KBM-7 (cell line): Measurements from ENCODE around the gene BEAN1.

ENCODE experiments used
- DNase-seq: peaks from one replicate; pipeline ENCODE4 v3.0.0-alpha.2; 2015
- in situ Hi-C: fragments of 300-500 bp; cut with MboI; formaldehyde crosslinking; loops from 2 replicates; pipeline ENCODE4 v1.14.3; 2020; ENCODE audit warnings: low sequenced_read_pairs, low pct_unique_long_range_greater_than_20kb, mixed read lengths

The BEAN1 gene, protein sequence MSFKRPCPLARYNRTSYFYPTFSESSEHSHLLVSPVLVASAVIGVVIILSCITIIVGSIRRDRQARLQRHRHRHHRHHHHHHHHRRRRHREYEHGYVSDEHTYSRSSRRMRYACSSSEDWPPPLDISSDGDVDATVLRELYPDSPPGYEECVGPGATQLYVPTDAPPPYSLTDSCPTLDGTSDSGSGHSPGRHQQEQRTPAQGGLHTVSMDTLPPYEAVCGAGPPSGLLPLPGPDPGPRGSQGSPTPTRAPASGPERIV

DNA sequence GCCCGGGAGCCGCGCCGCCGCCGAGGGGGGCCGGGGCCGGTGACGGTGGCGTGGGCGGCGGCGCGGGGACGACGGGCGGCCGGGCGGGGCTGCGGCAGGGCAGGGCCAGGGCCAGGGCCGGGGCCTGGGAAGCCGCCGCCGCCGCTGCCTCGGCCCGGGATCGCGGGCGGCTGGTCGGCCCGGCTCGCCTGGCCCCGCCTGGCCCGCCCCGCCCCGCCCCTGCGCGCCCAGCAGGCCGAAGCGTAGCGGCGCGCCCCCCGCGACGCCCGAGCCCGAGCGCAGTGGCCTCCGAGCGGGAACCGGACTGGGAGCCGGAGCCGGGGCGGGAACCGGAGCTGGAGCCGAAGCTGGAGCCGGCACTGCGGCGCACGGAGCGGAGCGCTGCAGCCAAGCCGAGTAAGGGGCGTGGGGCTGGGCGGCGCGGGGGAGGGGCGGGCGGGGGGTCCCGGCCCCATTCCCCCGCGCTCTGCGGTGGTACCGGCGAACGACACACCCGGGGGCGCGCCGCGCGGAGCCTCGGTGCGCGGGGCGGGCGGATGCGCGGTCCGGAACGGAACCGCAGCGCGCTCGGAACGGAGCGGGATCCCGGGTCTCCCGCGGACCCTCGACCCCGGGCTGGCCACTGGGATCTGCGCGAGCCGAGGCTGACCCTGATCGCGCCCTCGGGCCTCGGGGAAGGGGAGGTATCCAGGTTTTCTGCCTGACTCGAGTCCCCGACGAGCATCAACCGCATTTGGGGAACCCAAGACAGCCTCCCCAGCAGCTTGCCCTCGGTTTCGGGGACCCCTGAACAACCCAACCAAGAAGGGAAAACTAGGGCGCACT, at the start of gene BEAN1:
Gene BEAN1 (plus strand): TSS at position 260 of the 825 bp plus-strand sequence. CDS start 10,382 bp downstream, outside the sequence.
- DNase-seq: no peak
- in situ Hi-C loops: no loop called here

DNA sequence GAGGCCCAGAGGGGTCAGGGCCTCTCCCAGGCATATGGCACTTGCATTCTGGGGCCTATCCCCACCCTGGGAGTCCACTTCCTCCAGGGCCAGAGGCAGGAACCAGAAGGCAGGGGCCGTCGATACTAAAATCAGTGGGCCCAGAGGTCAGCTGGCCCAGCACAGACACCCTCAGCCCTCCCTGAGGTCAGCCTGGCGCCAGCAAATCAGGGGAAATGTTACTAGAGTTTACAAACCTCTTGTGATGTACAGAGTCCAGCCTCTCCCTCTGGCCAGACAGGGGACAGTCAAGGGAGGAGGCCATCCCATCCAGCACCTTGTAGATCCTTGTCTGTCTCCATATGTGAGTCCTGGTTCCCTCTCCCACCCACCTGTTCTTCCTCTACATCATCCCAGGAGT, 49.8 kb upstream of the BEAN1 start:
- no peak for DNase-seq
- in situ Hi-C loops: no loop called here

DNA sequence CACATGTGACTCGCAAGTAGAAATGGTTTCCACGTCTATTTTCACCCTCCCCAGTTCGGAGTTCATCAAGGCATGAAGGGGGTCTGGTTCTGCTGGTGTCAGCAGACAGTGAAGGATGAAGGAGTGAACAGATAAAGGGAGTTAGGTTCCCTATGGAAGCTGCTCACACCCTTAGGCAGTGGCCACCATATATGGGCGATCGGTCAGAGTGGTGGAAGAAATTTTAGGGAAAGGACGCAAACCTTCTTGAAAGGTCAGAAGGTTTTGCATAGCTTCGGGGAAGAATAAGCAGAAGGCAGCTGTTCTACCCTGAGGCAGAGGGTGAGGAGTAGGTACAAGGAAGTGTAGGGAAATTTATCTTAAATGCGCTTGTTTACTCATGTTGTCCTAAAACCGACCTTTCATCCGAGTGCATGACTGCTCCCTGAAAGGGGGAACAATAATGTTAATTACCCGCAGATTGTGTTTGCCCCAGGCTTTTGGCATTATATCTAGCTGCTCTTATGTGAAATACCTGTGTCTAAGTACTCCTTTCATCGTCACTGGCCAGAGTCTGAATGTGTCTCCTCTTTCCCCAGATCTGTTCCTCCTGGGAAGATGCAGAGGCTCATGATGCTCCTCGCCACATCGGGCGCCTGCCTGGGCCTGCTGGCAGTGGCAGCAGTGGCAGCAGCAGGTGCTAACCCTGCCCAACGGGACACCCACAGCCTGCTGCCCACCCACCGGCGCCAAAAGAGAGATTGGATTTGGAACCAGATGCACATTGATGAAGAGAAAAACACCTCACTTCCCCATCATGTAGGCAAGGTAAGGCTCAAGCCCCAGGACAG, 48.1 kb upstream of the BEAN1 start:
- in situ Hi-C loops: no loop called here
- no peak for DNase-seq

- in situ Hi-C loops: no loop called here
- no peak for DNase-seq
Measured at GRCh38 chr16:66379571-66379941, 47.5 kb upstream of the BEAN1 start.

- in situ Hi-C loops: no loop called here
Measured at GRCh38 chr16:66380421-66380820, 46.7 kb upstream of the BEAN1 start.

GRCh38 chr16:66381585-66382170, 45.4 kb upstream of the BEAN1 start:
- in situ Hi-C loops: no loop called here
- no peak for DNase-seq

More at GRCh38 chr16:66380421-66380820, 46.7 kb upstream of the BEAN1 start:
- no peak for DNase-seq

GRCh38 chr16:66382171-66382965, 44.7 kb upstream of the BEAN1 start:
- in situ Hi-C loops: no loop called here
- DNase-seq: no peak

- DNase-seq: no peak
- in situ Hi-C loops: no loop called here
Measured at GRCh38 chr16:66382966-66383299, 44.2 kb upstream of the BEAN1 start.

DNA sequence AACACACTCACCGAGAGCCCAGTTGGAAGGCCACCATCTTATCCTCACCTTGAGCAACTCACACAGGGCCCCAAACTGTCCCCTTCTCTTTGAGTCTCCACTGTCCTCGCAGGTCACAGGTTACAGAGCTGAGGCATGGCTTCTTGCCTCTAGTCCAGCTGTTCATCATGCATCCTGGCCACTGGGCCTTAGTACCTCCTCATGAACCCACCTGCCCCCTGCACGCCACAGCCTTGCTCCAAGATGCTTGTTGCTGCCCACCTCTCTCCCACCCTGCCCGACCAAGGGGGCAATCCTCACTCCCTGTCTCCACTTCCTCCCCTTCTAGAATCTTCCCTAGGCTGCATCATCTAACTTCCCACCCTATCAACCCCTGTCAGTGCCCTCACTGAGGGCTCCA, 43.5 kb upstream of the BEAN1 start:
- DNase-seq: no peak
- in situ Hi-C loops: no loop called here

DNA sequence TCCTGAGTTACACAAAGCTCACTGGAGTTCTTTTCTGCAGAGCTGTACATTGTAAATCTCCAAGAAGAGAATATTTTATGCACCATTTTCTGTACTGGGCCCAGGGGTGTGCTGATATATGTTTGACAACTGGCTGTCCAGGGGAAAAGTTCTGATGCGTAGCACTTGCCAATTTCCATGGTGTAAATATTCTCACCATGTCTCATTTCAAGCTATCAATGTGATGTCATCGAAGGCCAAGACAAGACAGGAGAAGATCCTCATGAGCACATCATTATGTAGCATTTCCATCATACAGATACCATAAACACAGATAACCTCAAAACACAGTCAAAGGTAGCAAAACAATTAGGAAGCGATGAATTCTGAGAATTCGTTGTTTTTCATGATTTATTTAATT, 41.7 kb upstream of the BEAN1 start:
- no peak for DNase-seq
- in situ Hi-C loops: no loop called here

GRCh38 chr16:66386629-66387622, 40.2 kb upstream of the BEAN1 start:
- in situ Hi-C loops: no loop called here
- DNase-seq: no peak

- no peak for DNase-seq
- in situ Hi-C loops: no loop called here
Measured at GRCh38 chr16:66387817-66388332, 39.2 kb upstream of the BEAN1 start.

DNA sequence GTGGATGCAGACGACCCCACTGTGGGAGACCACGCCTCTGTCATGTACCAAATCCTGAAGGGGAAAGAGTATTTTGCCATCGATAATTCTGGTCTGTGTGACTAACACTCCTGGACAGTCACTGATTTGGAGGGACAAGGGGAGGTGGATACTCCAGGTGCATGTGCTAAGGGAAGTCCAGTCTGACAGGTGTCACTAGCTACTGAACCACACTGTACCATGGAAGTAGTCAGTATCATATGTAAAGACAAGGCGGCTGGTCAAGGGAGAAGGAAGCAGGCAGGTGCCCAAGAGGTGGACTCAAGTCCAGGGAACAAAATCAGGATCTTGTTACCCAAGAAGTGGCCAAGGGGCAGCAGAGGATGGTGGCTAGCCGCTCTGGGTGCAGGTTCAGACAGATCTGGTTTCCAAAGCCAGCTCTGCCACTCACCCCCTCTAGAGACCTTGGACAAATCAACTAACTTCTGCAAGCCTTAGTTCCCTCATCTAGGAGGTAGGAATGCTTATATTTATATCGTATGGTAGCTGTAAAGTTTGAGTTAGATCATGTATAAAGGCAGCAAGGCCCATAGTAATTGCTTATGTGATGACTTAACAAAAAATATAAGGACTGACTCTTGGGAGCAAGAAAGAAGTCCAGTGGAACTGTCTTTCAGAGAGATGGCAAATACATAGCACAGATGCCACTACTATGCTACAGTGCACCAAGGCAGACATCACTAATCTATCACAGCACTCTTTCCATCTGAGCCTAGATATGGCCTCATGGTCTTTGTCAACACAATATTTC, 38.5 kb upstream of the BEAN1 start:
- no peak for DNase-seq
- in situ Hi-C loops: no loop called here

DNA sequence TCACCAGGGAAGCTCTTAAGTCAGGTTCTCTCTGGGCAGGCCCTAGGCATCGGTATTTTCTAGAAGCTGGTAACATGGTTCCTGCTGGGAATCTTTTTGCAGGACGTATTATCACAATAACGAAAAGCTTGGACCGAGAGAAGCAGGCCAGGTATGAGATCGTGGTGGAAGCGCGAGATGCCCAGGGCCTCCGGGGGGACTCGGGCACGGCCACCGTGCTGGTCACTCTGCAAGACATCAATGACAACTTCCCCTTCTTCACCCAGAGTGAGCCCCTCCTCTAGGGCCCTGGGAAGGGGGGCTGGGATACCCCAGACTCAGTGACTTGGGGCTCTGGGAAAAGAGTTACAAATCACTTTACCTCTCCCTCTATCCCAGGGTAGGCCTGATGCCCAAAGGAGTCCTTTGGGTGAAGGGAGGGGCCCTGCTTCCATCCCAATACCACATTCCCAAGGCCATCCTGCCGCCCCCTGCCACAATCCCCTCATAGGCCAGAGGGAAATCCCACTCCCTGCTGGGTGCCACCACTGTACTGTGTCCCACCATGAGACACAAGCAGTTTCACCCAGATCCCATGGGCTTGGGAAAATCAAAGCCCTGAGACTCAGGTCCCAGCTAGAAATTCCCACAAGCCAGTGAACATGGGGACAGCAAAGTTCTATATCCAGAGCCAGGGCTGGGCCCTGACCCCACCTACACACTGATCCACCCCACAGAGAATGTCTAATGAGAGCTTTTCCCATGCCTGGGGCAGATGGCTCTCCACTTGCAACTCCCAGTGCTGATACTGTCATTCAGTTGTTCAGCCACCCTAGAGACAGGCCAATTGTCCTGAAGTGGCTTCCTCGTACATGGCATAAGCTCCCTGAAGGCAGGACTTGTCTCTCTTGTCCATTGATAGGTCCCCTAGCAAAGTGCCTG, 37.6 kb upstream of the BEAN1 start:
- in situ Hi-C loops: no loop called here

GRCh38 chr16:66390346-66391108, 36.6 kb upstream of the BEAN1 start:
- no peak for DNase-seq
- in situ Hi-C loops: no loop called here

More for the DNA sequence above, 37.6 kb upstream of the BEAN1 start:
- DNase-seq: no peak
